ENCODE data around the gene P4HB. TPM values are rescaled to one million over a fixed set of nuclear protein-coding genes. Genes with fewer than 3 reads are reported as not detected.
A peak's percentile ranks its signal among the peaks of the same experiment; 100 is the strongest.

The P4HB gene
- total and polyA plus RNA-seq, 12 donors, result 546 to 2,717 (median 934) TPM

DNA sequence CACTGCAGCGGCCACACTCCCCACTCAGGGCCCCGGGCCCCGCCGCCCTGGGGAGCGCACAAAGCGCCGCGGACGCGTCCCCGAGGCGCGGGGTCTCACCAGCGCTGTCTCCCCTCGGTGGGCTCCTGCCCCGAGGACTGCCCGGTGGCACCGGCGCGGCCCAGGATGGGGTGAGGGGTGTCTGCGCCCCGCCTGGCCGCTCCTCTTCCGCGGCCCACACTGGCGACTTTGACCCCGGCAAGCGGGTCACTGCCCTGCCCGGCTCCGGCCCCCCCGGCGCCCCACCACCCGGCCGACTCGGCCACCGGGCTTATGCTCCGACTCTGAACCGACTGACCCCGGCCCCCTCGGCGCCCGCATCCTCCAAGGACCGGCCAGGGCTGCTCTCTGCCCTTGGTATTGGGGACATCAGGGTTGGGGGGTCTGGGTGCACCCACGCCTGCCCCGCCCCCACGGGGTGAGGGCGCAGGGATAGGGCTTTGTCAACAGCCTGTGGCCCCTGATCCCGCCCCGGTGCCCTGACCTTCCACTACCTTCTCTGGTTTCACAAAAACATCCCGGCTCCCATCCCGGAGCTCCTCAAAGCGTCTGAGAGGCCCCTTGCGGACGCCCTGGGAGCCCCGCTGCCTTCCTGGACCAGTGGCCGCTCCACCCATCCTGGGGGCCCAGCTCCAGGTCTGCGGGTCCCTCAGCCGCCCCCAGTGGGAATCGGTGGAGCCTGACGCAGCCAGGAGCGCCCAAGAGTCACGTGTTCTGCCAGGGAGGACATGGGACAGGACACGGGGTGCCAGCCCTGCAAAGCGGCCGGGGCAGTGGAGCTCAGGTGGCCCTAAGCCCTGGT, 55.6 kb downstream of the P4HB start:
- intact Hi-C loops (cut with DNase I), result no loop called here
- WGBS, 4 donors, result 0 to 4% (median 2%) methylated on average over 7 to 65 of the region's 65 CpGs
- peaks cover 0 to 10% of the 10 kb centered on the region in 2 donors for H3K4me1 ChIP-seq (replicated peaks in 1 of 2)
- peaks cover 34% of the 10 kb centered on the region for H3K27me3 ChIP-seq
- DNase-seq, result no peak
- H3K4me3 ChIP-seq, result no peak overlapping the region
- TF ChIP-seq, protein P1, sequence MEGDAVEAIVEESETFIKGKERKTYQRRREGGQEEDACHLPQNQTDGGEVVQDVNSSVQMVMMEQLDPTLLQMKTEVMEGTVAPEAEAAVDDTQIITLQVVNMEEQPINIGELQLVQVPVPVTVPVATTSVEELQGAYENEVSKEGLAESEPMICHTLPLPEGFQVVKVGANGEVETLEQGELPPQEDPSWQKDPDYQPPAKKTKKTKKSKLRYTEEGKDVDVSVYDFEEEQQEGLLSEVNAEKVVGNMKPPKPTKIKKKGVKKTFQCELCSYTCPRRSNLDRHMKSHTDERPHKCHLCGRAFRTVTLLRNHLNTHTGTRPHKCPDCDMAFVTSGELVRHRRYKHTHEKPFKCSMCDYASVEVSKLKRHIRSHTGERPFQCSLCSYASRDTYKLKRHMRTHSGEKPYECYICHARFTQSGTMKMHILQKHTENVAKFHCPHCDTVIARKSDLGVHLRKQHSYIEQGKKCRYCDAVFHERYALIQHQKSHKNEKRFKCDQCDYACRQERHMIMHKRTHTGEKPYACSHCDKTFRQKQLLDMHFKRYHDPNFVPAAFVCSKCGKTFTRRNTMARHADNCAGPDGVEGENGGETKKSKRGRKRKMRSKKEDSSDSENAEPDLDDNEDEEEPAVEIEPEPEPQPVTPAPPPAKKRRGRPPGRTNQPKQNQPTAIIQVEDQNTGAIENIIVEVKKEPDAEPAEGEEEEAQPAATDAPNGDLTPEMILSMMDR (IDR thresholded peaks at IDR 0.05), result no peak
- no peak for TF ChIP-seq POLR2A (IDR thresholded peaks at IDR 0.05)
- peak overlapping the region in 1 of 5 donors; percentile 30 for H3K27ac ChIP-seq
- no peaks in the 10 kb centered on the region for H3K9me3 ChIP-seq (replicated peaks in 1 of 3)
- H3K36me3 ChIP-seq (replicated peaks in 1 of 2), result no peaks in the 10 kb centered on the region

DNA sequence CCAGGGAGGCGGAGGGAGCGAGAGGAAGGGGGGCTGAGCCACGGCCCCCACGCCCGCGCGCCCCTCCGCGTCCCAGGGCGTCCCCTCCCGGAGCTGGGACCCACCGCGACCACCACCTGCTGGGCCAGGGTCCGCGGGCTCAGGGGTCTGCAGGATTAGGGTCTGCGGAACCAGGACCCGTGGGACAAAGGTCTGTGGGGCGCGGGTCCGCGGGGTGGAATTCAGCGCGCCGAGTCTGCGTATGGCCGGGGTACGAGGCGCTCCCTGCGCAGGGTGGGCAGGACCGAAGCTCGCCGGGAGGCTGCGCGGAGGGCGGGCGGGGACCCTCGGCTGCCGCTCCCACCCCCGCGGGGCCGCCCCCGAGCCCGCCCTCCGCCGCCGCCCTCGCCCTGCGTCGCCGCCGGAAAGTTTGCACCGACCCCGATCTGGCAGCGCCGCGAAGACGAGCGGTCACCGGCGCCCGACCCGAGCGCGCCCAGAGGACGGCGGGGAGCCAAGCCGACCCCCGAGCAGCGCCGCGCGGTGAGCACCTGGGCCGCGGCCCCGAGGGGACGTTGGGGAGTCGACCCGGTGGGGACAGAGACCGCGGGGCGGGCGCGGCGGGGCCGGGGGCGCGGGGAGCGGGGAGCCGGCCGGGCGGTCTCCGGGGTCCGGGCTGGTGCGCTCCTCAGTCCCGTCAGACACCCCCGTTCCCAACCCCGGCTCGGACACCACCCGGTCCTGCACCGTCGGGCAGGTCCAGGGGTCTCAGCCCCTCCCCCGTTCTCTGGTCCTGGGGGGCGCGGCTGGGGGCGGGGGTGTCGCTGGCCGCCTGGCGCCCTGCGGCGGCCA, 56.4 kb downstream of the P4HB start, which contains the start of gene GCGR:
TSS of gene GCGR (plus strand) at position 423 of the 831 bp plus-strand sequence. CDS start 4,869 bp downstream, outside the sequence.
- H3K4me3 ChIP-seq, result no peak within 1 kb of the TSS
- H3K36me3 ChIP-seq (replicated peaks in 1 of 2), result no peaks in the 10 kb centered on the region
- no peak for DNase-seq
- WGBS, 4 donors, result 2% methylated on average over 15 to 109 of the region's 110 CpGs; no CpG with 5 or more reads in 1 of the 4 donors
- H3K4me1 ChIP-seq (replicated peaks in 1 of 2), result peaks cover 0 to 10% of the 10 kb centered on the region in 2 donors
- intact Hi-C loops (cut with DNase I), result no loop called here
- no peaks in the 10 kb centered on the region for H3K9me3 ChIP-seq (replicated peaks in 1 of 3)
- peaks cover 34% of the 10 kb centered on the region for H3K27me3 ChIP-seq
- TF ChIP-seq POLR2A (IDR thresholded peaks at IDR 0.05), result no peak
- TF ChIP-seq, protein P1 (IDR thresholded peaks at IDR 0.05), result no peak
- peak within 1 kb of the TSS in 1 of 5 donors; percentile 30 for H3K27ac ChIP-seq

GRCh38 chr17:81802856-81803643, 57.3 kb downstream of the P4HB start:
- TF ChIP-seq POLR2A (IDR thresholded peaks at IDR 0.05), result no peak
- TF ChIP-seq, protein P1 (IDR thresholded peaks at IDR 0.05), result no peak
- WGBS, 4 donors, result 27 to 37% (median 30%) methylated on average over 17 to 26 of the region's 26 CpGs
- intact Hi-C loops (cut with DNase I), result no loop called here
- Histone ChIP-seq H3K4me1 (replicated peaks in 1 of 2) (peaks cover 0 to 10% of the 10 kb centered on the region in 2 donors), H3K27ac (no peak overlapping the region), H3K4me3 (no peak overlapping the region), H3K36me3 (replicated peaks in 1 of 2) (no peaks in the 10 kb centered on the region), H3K27me3 (peaks cover 34% of the 10 kb centered on the region), H3K9me3 (replicated peaks in 1 of 3) (no peaks in the 10 kb centered on the region)
- DNase-seq, result no peak
